GM12872 (cell line): Measurements from ENCODE around the gene CXCL9.

Source experiments
- CTCF ChIP-seq: IDR thresholded peaks from 3 replicates; pipeline ENCODE4 v1.5.1; 2011; ENCODE audit warnings: low read depth, mild to moderate bottlenecking, low read length, moderate library complexity; ENCODE audit not compliant: insufficient read depth

Gene CXCL9

GRCh38 chr4:76029300-76029699 lies 22.0 kb upstream of the CXCL9 start:
- no peak for TF ChIP-seq CTCF

GRCh38 chr4:76028350-76028765 lies 21.0 kb upstream of the CXCL9 start:
- no peak for TF ChIP-seq CTCF

GRCh38 chr4:76024065-76024464 lies 16.8 kb upstream of the CXCL9 start:
- TF ChIP-seq CTCF, result no peak

GRCh38 chr4:76023389-76023788 lies 16.1 kb upstream of the CXCL9 start, which contains the start of gene CXCL10:
CXCL10 (minus strand) TSS chr4:76023497; CDS start chr4:76023431, 66 bp downstream.
- TF ChIP-seq CTCF, result no peak

GRCh38 chr4:76022677-76023076 lies 15.4 kb upstream of the CXCL9 start:
- no peak for TF ChIP-seq CTCF

GRCh38 chr4:76022031-76022430 lies 14.7 kb upstream of the CXCL9 start:
- TF ChIP-seq CTCF, result no peak

GRCh38 chr4:76017056-76017686 lies 9.9 kb upstream of the CXCL9 start:
- TF ChIP-seq CTCF, result no peak

GRCh38 chr4:76016393-76016792 lies 9.1 kb upstream of the CXCL9 start:
- no peak for TF ChIP-seq CTCF
